Left lung (tissue), 10 donors: ENCODE results near the gene DPP7. TPM values are rescaled to one million over a fixed set of nuclear protein-coding genes. Genes with fewer than 3 reads are reported as not detected.

ENCODE experiments used
- ATAC-seq: fragments of 200-7000 bp; cut with Tn5 transposase; one replicate; pipeline ENCODE4 v1.9.1; 2020; ENCODE audit warnings: moderate library complexity
- DNase-seq, 4 donors: peaks; one replicate each; pipeline ENCODE4 v3.0.0-alpha.2; 2013 to 2020
- H3K27ac ChIP-seq, 2 donors: fragments of 200-600 bp; sonication (generic) in 1 of 2; one replicate each; pipeline versions ENCODE4 v1.5.0 to v1.8.0; 2020 to 2021
- H3K27me3 ChIP-seq, 2 donors: fragments of 200-600 bp; sonication (generic) in 1 of 2; one replicate each; pipeline versions ENCODE4 v1.5.0 to v1.8.0; 2020 to 2021
- H3K36me3 ChIP-seq, 2 donors: fragments of 200-600 bp; sonication (generic) in 1 of 2; one replicate each; pipeline versions ENCODE4 v1.5.0 to v1.8.0; 2020 to 2021
- H3K4me1 ChIP-seq, 2 donors: fragments of 200-600 bp; one replicate each; pipeline ENCODE4 v1.8.0; 2021
- H3K4me3 ChIP-seq, 2 donors: fragments of 200-600 bp; sonication (generic) in 1 of 2; one replicate each; pipeline versions ENCODE4 v1.5.0 to v1.8.0; 2020 to 2021; ENCODE audit warnings: mild to moderate bottlenecking in 1 of 2
- H3K9me3 ChIP-seq, 2 donors: fragments of 200-600 bp; sonication (generic) in 1 of 2; one replicate each; pipeline versions ENCODE4 v1.5.0 to v1.8.0; 2020 to 2021
- intact Hi-C, 2 donors: fragments of 100-400 bp; cut with DNase I; formaldehyde crosslinking; loops; one replicate each; pipeline versions ENCODE4 v1.11.2 to v1.14.2; 2022
- polyA plus RNA-seq, 6 donors: library from polyadenylated mRNA; unstranded; fragments of 120-200 nt; gene quantifications; one replicate each; pipeline ENCODE4 v1.2.1, GENCODE V29; 2013; ENCODE audit not compliant: insufficient read length in 6 of 6
- total RNA-seq, 2 donors: library from RNA; stranded (reverse); fragmentation: NEBNext Ultra II Directional; extraction: Animal tissue kit (Norgen Biotek cat#: 25700); gene quantifications; one replicate each; pipeline ENCODE4 v1.2.1, GENCODE V29; 2021
- TF ChIP-seq, protein P1 (sequence below), 2 donors: fragments of 200-600 bp; sonication (generic) in 1 of 2; IDR thresholded peaks; one replicate each; pipeline versions ENCODE4 v1.5.0 to v1.8.0; 2021; ENCODE audit warnings: antibody characterized with exemption in 2 of 2
- donor health status: DM: no; HTN: yes; CAD: no.
- donor health status: DM: no; HTN: no; CAD: no.

The DPP7 gene
- total and polyA plus RNA-seq, 8 donors = 35.8 to 165 (median 47.9) TPM

DNA sequence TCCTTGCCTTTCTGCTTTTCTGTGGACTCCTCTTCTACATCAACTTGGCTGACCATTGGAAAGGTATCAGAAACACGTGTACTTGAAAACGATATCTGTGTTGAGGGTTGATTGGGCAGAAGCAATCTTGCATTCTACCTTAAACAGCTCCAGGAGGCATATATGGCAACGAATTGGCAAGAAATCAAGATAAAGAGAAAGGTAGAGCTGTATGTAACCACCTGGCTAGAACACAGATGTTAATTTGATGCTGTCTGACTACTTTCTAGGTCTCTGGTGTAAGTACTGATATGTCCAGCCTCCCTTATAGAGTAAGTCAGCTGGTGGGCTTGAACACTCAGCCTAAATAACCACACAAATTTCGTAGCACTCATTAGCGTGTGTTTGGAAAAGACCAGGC lies 26.4 kb downstream of the DPP7 start:
- no peak for ATAC-seq
- TF ChIP-seq, protein P1, sequence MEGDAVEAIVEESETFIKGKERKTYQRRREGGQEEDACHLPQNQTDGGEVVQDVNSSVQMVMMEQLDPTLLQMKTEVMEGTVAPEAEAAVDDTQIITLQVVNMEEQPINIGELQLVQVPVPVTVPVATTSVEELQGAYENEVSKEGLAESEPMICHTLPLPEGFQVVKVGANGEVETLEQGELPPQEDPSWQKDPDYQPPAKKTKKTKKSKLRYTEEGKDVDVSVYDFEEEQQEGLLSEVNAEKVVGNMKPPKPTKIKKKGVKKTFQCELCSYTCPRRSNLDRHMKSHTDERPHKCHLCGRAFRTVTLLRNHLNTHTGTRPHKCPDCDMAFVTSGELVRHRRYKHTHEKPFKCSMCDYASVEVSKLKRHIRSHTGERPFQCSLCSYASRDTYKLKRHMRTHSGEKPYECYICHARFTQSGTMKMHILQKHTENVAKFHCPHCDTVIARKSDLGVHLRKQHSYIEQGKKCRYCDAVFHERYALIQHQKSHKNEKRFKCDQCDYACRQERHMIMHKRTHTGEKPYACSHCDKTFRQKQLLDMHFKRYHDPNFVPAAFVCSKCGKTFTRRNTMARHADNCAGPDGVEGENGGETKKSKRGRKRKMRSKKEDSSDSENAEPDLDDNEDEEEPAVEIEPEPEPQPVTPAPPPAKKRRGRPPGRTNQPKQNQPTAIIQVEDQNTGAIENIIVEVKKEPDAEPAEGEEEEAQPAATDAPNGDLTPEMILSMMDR (IDR thresholded peaks at IDR 0.05) = no peak
- Histone ChIP-seq H3K27ac (no peak overlapping the region), H3K9me3 (no peaks in the 10 kb centered on the region), H3K36me3 (peaks cover 0 to 25% of the 10 kb centered on the region in 2 donors), H3K4me1 (peaks cover 17 to 40% of the 10 kb centered on the region in 2 donors), H3K4me3 (no peak overlapping the region), H3K27me3 (no peaks in the 10 kb centered on the region)
- intact Hi-C loops = no loop called here
- no peak for DNase-seq

DNA sequence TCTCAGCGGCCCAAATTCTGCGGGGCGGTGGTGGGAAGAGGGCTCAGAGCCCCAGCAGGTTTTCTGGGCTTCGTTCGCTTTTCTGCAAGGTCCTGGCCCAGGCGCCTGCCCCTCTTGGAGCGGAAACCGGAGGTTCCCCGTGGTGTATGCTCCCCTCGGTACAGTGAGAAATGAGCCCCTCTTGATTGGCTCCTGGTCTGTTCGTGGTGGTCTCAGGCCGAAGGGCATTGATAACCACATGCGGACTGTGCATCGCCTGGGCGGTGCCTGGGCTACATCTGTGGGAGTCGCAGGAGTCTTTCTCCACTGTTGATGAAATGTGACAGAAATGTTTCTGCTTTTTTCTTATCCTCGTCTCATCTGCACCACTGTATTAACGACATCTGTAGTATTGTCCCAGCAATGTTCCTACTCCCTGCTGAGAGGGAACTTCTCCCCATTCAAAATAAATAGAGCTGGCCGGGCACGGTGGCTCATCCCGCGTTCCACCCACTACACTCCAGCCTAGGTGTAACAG lies 27.1 kb downstream of the DPP7 start:
- TF ChIP-seq, protein P1 (IDR thresholded peaks at IDR 0.05) = no peak
- no peak for DNase-seq
- Histone ChIP-seq H3K4me3 (peak overlapping the region; percentile 75), H3K27me3 (no peaks in the 10 kb centered on the region), H3K4me1 (peaks cover 17 to 45% of the 10 kb centered on the region in 2 donors), H3K27ac (peak overlapping the region; percentile 72 to 95), H3K9me3 (no peaks in the 10 kb centered on the region), H3K36me3 (peaks cover 0 to 25% of the 10 kb centered on the region in 2 donors)
- intact Hi-C loops = no loop called here
- no peak for ATAC-seq

DNA sequence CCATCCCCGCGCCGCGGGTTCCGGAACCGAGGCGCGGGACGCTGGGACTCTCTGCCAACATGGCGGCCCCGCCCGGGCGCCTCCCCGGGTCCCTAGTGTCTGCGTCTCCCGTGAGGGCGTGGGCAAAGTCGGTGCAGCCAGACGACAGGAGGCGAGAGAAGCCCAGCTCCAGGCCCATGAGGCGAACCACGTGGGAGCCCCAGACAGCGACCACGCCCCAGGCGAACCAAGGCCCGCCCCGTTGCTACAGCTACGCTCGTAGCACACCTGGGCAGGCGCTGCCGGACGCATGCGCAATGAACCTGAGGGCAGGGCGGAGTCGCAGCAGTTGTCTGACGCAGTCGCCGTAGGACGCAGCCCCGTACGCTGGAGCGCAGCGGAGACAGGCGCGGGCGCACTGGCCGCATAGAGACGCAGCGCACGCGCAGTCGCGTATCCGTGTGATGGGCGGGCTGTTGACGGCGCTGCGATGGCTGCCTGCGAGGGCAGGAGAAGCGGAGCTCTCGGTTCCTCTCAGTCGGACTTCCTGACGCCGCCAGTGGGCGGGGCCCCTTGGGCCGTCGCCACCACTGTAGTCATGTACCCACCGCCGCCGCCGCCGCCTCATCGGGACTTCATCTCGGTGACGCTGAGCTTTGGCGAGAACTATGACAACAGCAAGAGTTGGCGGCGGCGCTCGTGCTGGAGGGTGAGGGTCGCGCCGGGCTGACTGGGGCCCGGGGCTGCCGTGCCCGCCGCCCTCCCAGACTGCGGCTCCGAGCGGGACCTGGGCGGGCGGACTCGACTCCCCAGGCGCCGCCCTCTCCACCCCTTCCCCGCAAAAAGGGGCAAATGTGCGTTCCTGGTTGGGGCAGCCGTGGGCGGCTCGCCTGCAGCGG lies 27.8 kb downstream of the DPP7 start, which contains the start of gene MAN1B1:
MAN1B1 (plus strand) TSS at position 455 of the 878 bp plus-strand sequence; CDS start at position 470, 15 bp downstream.
- no peaks in the 10 kb centered on the region for H3K9me3 ChIP-seq
- ATAC-seq (peak; percentile 91), DNase-seq (peak; percentile 97 to 100 (median 100))
- peaks cover 0 to 28% of the 10 kb centered on the region in 2 donors for H3K36me3 ChIP-seq
- H3K27me3 ChIP-seq = no peaks in the 10 kb centered on the region
- H3K4me3 ChIP-seq = peak within 1 kb of the TSS; percentile 75
- intact Hi-C loops = no loop called here
- TF ChIP-seq, protein P1 (IDR thresholded peaks at IDR 0.05) = no peak
- peaks cover 17 to 45% of the 10 kb centered on the region in 2 donors for H3K4me1 ChIP-seq
- peak within 1 kb of the TSS; percentile 87 to 95 for H3K27ac ChIP-seq

DNA sequence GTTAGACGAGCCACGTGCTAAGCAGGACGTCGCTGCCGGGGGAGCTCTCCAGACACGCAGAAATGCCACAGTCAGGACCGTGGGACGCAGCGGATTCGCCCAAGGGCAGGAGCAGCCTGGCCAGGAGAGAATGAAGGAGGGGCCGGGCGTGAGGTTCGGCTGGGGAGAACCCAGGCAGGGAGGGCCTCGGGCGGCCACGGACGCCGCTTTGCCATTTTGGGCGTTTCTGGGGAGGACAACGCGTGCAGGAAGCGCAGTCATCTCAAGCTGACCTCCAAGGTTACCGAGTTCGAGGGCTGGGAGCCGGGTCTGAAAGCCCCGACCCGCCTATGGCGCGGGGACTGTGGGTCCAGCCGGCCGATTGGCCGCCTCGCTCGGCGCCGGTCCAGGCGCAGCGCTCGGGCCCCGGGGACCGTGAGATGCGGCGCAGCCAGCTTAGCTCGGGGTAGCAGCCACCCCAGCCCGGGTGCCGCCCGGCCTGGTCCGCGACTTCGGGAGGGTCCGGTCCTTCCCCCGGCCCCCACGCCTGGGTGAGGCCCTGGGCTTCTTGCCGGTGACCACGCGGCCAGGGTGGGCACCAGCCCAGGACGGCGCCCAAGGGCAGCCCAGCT lies 28.5 kb downstream of the DPP7 start:
- Histone ChIP-seq H3K36me3 (peaks cover 0 to 28% of the 10 kb centered on the region in 2 donors), H3K4me3 (peak overlapping the region; percentile 75), H3K27me3 (no peaks in the 10 kb centered on the region), H3K9me3 (no peaks in the 10 kb centered on the region), H3K27ac (peak overlapping the region; percentile 87 to 95), H3K4me1 (peaks cover 17 to 45% of the 10 kb centered on the region in 2 donors)
- TF ChIP-seq, protein P1 (IDR thresholded peaks at IDR 0.05) = no peak
- DNase-seq (no peak), ATAC-seq (peak; percentile 11)
- intact Hi-C loops = no loop called here

DNA sequence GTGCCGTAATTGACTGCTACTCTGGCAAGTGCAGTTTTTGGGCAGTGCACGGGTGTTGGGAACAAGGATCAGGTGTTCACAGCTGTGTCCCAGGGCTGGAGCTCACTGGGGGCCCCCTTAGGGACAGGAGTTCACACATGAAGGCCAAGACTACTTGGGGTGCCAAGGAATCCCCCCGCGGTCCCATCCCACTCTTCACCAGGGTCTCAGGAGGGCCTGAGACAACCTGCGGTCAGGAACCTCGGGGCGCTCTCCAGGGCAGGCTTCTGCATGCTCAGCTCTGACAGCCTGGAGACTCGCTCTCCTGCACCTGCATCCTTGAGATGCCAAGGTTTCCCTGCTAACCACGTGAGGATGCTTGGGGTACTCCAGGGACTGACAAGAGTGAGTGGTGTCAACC lies 30.0 kb downstream of the DPP7 start:
- peak in 1 of 4 donors; percentile 61 for DNase-seq
- TF ChIP-seq, protein P1 (IDR thresholded peaks at IDR 0.05) = no peak
- no peak overlapping the region for H3K27ac ChIP-seq
- intact Hi-C loops = no loop called here
- ATAC-seq = no peak
- H3K36me3 ChIP-seq = peaks cover 0 to 42% of the 10 kb centered on the region in 2 donors
- no peaks in the 10 kb centered on the region for H3K9me3 ChIP-seq
- H3K4me1 ChIP-seq = peaks cover 17 to 50% of the 10 kb centered on the region in 2 donors
- H3K4me3 ChIP-seq = no peak overlapping the region
- H3K27me3 ChIP-seq = no peaks in the 10 kb centered on the region
